ENCODE results near the gene PRKN.
"Not testable (repeated sequence)": the region's sequence is repeated elsewhere in the genome, so short reads cannot be mapped to it uniquely, and the experiment has no call there.

PRKN gene

DNA sequence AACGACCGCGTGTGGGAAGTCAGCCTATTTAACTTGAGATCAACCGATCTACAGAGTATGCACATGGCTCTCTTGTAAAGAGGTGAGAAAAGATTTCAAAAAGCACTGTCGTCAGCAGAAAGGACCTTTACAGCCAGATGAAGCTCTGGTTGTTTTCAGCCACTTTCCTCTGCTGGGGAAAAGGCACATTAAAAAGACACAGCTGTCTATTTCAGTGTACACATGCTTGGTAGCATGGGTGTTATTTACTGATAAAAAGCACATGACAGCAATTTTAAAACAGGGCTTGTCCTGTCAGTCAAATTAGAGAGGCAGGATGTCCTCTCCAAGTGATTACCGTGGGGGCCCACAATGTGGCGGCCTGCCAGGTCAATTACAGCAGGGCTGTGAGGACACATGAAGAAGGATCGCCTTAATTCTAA lies 188.9 kb downstream of the PRKN start:
- TF ChIP-seq, protein P1, sequence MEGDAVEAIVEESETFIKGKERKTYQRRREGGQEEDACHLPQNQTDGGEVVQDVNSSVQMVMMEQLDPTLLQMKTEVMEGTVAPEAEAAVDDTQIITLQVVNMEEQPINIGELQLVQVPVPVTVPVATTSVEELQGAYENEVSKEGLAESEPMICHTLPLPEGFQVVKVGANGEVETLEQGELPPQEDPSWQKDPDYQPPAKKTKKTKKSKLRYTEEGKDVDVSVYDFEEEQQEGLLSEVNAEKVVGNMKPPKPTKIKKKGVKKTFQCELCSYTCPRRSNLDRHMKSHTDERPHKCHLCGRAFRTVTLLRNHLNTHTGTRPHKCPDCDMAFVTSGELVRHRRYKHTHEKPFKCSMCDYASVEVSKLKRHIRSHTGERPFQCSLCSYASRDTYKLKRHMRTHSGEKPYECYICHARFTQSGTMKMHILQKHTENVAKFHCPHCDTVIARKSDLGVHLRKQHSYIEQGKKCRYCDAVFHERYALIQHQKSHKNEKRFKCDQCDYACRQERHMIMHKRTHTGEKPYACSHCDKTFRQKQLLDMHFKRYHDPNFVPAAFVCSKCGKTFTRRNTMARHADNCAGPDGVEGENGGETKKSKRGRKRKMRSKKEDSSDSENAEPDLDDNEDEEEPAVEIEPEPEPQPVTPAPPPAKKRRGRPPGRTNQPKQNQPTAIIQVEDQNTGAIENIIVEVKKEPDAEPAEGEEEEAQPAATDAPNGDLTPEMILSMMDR (IDR thresholded peaks at IDR 0.05; ENCODE audit: low read depth, low read length) = no peak
- no peak for DNase-seq (ENCODE audit: extremely low read depth, low read depth)

DNA sequence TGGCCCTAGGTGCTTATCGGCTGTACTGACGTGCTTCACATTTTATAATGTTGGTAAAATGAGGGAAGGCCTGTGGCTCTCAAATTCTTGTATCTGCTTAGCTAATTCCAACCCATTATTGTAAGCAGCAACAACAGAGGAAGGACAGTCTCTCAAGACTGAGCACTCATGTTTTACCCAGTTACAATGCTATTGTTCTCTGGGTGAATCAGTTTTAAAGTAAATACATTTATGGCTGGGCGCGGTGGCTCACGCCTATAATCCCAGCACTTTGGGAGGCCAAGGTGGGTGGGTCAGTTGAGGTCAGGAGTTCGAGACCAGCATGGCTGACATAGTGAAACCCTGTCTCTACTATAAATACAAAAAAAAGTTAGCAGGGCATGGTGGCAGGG lies 194.6 kb downstream of the PRKN start:
- DNase-seq (ENCODE audit: extremely low read depth, low read depth) = no peak
- TF ChIP-seq, protein P1 (IDR thresholded peaks at IDR 0.05; ENCODE audit: low read depth, low read length) = no peak

DNA sequence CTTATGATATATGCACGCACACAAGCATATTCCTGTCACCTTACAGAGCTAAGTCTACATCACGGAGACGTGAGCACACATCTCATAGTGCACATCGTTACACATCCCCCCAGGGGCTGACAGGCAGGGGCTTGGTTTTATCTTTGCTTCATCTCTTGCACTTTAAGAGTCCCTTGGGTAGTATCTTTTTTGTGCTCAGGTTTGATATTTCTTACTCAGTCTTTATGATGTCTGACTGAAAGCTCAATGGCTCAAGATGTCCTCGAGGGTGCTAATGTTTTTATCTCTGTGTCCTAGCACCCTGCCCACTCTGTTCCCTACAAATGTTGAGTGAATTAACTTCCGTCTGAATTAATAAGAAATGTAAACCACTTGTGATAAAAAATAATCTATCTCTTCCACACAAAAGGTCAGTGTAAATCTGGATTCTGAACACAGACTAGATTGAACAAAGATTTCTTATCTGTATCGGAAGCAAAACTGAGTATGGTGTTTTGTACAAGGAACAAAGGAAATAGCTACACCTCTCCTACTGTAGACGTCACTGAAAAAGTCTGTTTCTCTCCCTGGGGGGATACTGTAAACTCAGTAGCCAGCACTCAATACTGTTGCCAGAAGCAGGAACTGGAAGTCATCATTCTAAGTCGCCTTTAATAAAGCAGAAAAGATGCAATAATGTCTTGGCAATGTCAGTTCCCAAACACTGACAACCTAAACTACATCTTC lies 195.1 kb downstream of the PRKN start:
- TF ChIP-seq, protein P1 (IDR thresholded peaks at IDR 0.05; ENCODE audit: low read depth, low read length) = no peak
- DNase-seq (ENCODE audit: extremely low read depth, low read depth) = no peak

DNA sequence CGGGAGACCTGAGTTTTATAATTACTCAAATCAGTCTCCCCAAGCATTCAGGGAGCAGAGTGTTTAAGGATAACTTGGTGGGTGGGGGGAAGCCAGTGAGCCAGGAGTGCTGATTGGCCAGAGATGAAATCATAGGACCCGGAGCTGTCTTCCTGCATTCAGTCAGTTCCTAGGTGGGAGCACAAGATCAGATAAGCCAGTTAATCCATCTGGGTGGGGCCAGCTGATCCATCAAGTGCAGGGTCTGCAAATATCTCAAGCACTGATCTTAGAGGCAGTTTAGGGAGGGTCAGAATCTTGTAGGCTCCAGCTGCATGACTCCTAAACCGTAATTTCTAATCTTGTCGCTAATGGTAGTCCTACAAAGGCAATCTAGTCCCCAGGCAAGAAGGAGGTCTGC lies 196.2 kb downstream of the PRKN start:
- not testable (repeated sequence) for DNase-seq (ENCODE audit: extremely low read depth, low read depth)

DNA sequence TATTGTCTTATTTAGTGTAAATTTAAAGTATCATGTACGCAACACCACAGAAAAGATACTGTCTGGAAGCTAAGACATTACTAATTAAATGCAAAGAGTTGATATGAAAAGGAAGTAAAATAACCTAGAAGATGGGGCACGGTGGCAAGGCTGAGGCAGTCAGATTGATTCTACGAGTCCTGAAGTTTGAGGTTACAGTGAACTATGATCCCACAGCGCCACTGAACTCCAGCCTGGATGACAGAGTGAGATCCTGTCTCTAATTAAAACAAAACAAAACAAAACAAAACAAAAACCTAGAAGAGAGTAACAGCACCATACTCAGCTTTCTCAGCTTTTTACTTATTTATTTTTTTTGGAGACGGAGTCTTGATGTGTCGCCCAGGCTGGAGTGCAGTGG lies 199.0 kb downstream of the PRKN start:
- TF ChIP-seq, protein P1 (IDR thresholded peaks at IDR 0.05; ENCODE audit: low read depth, low read length) = no peak
- no peak for DNase-seq (ENCODE audit: extremely low read depth, low read depth)

DNA sequence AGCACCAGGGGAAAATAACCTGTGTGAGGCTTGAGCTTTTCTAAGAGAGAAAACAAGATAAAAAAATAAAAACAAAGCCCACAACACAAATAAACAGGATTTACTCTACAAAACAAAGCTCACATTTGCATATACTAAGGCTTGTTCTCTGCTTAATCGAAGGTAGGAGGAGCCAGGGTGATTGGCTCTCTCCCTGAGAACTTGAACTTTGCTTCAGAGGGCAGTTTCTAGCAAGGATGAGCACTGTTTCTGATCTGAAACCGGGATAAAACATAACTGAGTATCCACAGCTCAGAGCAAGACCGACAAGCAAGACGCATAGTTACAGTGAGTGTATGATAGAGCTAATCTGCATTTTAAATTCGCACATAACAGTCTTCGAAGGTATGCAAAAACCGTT lies 200.6 kb downstream of the PRKN start:
- TF ChIP-seq, protein P1 (IDR thresholded peaks at IDR 0.05; ENCODE audit: low read depth, low read length) = no peak
- no peak for DNase-seq (ENCODE audit: extremely low read depth, low read depth)

DNA sequence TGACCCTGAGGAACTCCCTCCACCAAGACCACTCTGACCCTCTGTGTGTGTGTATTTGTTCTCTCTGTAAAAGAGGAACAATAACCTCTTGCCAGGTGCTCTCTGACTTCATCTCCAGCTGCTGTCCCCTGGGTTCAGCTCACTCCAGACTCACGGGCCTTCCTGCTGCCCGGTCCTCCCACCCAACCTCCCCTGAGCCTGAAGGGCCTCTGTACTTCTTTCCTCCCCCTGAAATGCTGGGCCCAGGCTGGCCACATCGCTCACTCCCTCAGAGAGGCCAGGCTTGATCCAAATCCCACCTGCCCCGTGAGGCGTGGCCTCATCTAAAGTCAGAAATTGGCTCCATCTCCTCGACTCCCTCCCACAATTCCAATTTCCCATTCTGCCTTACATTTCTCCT lies 202.4 kb downstream of the PRKN start:
- TF ChIP-seq, protein P1 (IDR thresholded peaks at IDR 0.05; ENCODE audit: low read depth, low read length) = no peak
- DNase-seq (ENCODE audit: extremely low read depth, low read depth) = no peak

DNA sequence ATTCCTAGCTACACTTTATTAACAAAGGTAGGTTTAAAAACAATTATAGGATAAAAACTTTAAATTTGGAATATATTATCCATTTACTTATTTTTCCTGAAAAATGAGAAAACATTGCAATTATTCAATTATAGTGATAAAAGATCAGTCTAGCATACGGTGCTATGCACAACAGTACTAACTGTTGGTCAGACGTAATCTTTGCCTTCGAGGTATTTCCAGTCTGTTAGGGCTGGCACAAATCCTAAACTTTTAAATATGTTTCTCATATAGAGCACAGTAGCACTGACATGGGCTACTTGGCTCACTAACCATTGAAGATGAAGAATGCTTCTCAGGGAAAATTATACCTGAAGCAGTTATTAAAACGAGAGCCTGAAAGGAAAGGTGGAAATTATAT lies 214.8 kb downstream of the PRKN start:
- TF ChIP-seq, protein P1 (IDR thresholded peaks at IDR 0.05; ENCODE audit: low read depth, low read length) = no peak
- DNase-seq (ENCODE audit: extremely low read depth, low read depth) = no peak

All from AG09319 (cell line).